ENCODE measurements around the gene OR6C1. TPM values are rescaled to one million over a fixed set of nuclear protein-coding genes. Genes with fewer than 3 reads are reported as not detected.
"Not testable (repeated sequence)": the region's sequence is repeated elsewhere in the genome, so short reads cannot be mapped to it uniquely, and the experiment has no call there.

Gene OR6C1
- total RNA-seq, result not detected

DNA sequence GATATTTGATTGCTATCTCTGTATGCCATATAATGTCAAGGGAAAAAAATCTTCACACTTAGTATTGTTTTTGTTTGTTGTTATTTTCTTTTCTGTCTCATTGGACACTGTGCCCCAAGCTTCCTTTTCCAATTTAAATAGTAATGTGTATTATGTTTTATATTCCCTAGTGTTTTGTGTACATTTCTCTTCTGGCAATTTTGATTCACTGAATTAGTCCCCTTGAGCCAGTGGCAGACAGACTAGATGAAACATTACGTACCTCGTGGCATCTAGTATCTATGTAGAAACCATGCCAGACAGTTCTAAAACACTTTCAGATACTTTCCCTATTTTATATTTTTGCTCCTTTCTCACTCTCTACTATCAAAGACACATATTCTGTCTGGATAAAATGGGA is at the start of gene OR6C1:
Gene OR6C1, plus strand, starts transcription at position 301 of the 400 bp plus-strand sequence. CDS start 6,257 bp downstream, outside the sequence.
- TF ChIP-seq, protein P1, sequence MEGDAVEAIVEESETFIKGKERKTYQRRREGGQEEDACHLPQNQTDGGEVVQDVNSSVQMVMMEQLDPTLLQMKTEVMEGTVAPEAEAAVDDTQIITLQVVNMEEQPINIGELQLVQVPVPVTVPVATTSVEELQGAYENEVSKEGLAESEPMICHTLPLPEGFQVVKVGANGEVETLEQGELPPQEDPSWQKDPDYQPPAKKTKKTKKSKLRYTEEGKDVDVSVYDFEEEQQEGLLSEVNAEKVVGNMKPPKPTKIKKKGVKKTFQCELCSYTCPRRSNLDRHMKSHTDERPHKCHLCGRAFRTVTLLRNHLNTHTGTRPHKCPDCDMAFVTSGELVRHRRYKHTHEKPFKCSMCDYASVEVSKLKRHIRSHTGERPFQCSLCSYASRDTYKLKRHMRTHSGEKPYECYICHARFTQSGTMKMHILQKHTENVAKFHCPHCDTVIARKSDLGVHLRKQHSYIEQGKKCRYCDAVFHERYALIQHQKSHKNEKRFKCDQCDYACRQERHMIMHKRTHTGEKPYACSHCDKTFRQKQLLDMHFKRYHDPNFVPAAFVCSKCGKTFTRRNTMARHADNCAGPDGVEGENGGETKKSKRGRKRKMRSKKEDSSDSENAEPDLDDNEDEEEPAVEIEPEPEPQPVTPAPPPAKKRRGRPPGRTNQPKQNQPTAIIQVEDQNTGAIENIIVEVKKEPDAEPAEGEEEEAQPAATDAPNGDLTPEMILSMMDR (IDR thresholded peaks at IDR 0.05), result no peak
- no peak for ATAC-seq (ENCODE audit: insufficient number of reproducible peaks, low FRiP score, low read depth)
- no peaks in the 10 kb centered on the region for H3K9me3 ChIP-seq

DNA sequence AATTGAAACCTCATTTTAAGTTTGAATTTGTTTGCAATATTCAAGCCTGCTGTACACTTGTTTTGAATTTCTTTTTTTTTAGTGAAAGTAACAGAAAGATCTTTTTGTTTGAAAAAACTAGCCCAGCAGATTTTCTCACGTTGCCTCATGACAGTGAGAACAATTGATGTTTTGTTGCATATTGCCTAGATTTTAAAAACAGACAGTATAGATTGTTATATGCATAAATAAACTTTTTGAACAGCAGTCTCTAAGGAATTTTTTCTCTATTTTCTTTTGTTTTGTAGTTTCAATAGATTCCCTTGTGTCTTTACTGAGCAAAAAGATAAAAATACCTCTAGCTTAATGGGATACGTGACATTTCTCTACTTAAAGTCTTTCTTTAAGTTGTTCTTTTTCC is 33.2 kb upstream of the OR6C1 start:
- no peaks in the 10 kb centered on the region for H3K27me3 ChIP-seq (replicated peaks; ENCODE audit: insufficient read depth)
- H3K4me3 ChIP-seq, result no peak overlapping the region
- no peak overlapping the region for H3K27ac ChIP-seq
- no peak for ATAC-seq (ENCODE audit: insufficient number of reproducible peaks, low FRiP score, low read depth)
- no peaks in the 10 kb centered on the region for H3K9me3 ChIP-seq
- TF ChIP-seq, protein P1 (IDR thresholded peaks at IDR 0.05), result no peak
- no peaks in the 10 kb centered on the region for H3K4me1 ChIP-seq (ENCODE audit: control insufficient read depth in 1 of 2, low read depth in 2 of 2)
- H3K36me3 ChIP-seq, result no peaks in the 10 kb centered on the region
- DNase-seq (ENCODE audit: low spot score), result no peak

More for the DNA sequence above, at the start of gene OR6C1:
- Histone ChIP-seq H3K4me3 (no peak within 1 kb of the TSS), H3K4me1 (ENCODE audit: control insufficient read depth in 1 of 2, low read depth in 2 of 2) (no peaks in the 10 kb centered on the region), H3K27ac (no peak within 1 kb of the TSS), H3K36me3 (no peaks in the 10 kb centered on the region), H3K27me3 (replicated peaks; ENCODE audit: insufficient read depth) (no peaks in the 10 kb centered on the region)
- no peak for DNase-seq (ENCODE audit: low spot score)

DNA sequence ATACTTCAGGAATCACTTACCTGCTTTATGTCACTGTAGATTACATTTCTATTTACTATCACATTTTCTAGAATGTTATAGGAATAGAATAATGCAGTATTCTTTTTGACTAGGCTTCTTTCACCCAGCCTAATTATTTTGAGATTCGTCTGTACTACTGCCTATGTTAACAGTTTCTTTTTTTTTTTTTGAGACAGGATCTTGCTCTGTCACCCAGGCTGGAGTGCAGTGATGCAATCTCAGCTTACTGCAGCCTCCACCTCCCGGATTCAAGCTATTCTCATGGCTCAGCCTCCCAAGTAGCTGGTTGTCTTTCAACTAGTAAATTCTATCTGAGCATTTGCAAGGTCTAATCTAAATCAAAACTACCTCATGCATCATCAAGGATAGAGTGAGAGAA is 24.1 kb upstream of the OR6C1 start:
- no peak for DNase-seq (ENCODE audit: low spot score)
- Histone ChIP-seq H3K27me3 (replicated peaks; ENCODE audit: insufficient read depth) (no peaks in the 10 kb centered on the region), H3K4me1 (ENCODE audit: control insufficient read depth in 1 of 2, low read depth in 2 of 2) (no peaks in the 10 kb centered on the region), H3K9me3 (no peaks in the 10 kb centered on the region), H3K36me3 (no peaks in the 10 kb centered on the region), H3K27ac (no peak overlapping the region), H3K4me3 (no peak overlapping the region)
- TF ChIP-seq, protein P1 (IDR thresholded peaks at IDR 0.05), result no peak
- ATAC-seq (ENCODE audit: insufficient number of reproducible peaks, low FRiP score, low read depth), result no peak

DNA sequence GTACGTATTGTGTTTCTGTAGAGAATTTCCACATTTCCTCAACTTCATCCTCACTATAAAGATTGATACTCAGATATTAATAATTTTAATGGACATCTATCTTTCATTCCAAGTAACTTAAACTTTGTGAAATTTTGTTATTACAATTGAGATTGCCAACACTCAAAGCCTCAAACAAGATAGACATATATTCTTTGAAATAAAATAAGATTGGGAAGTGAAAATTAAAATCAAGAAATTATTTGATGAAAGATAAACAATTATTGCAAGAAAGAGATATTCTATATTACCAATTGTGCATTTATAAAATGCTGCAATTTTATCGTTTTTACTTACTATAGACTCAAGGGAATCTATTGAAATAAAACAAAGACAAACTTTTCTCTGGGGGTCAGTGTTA is 17.7 kb upstream of the OR6C1 start, which contains the start of gene OR6C6:
Gene OR6C6, minus strand, starts transcription at position 101 of the 400 bp plus-strand sequence. CDS start 1,337 bp downstream, outside the sequence.
- no peak for ATAC-seq (ENCODE audit: insufficient number of reproducible peaks, low FRiP score, low read depth)
- Histone ChIP-seq H3K4me3 (no peak within 1 kb of the TSS), H3K36me3 (no peaks in the 10 kb centered on the region), H3K4me1 (ENCODE audit: control insufficient read depth in 1 of 2, low read depth in 2 of 2) (no peaks in the 10 kb centered on the region), H3K9me3 (no peaks in the 10 kb centered on the region), H3K27me3 (replicated peaks; ENCODE audit: insufficient read depth) (no peaks in the 10 kb centered on the region), H3K27ac (no peak within 1 kb of the TSS)
- no peak for DNase-seq (ENCODE audit: low spot score)
- TF ChIP-seq, protein P1 (IDR thresholded peaks at IDR 0.05), result no peak

GRCh38 chr12:55320201-55320600 is 6.1 kb downstream of the OR6C1 start:
- no peak overlapping the region for H3K27ac ChIP-seq
- no peak overlapping the region for H3K4me3 ChIP-seq
- TF ChIP-seq, protein P1 (IDR thresholded peaks at IDR 0.05), result no peak
- H3K27me3 ChIP-seq (replicated peaks; ENCODE audit: insufficient read depth), result no peaks in the 10 kb centered on the region
- no peaks in the 10 kb centered on the region for H3K36me3 ChIP-seq
- no peaks in the 10 kb centered on the region for H3K9me3 ChIP-seq
- ATAC-seq (ENCODE audit: insufficient number of reproducible peaks, low FRiP score, low read depth) (no peak), DNase-seq (ENCODE audit: low spot score) (no peak)
- no peaks in the 10 kb centered on the region for H3K4me1 ChIP-seq (ENCODE audit: control insufficient read depth in 1 of 2, low read depth in 2 of 2)

GRCh38 chr12:55325801-55326200 is 11.7 kb downstream of the OR6C1 start:
- not testable (repeated sequence) for H3K4me1 ChIP-seq (ENCODE audit: control insufficient read depth in 1 of 2, low read depth in 2 of 2)

More at GRCh38 chr12:55325801-55326200, 11.7 kb downstream of the OR6C1 start:
- H3K27me3 ChIP-seq (replicated peaks; ENCODE audit: insufficient read depth); DNase-seq (ENCODE audit: low spot score); H3K27ac ChIP-seq; ATAC-seq (ENCODE audit: insufficient number of reproducible peaks, low FRiP score, low read depth); H3K9me3 ChIP-seq; H3K36me3 ChIP-seq; H3K4me3 ChIP-seq: not testable (repeated sequence)
